ENCODE measurements around the gene MIB2. TPM values are rescaled to one million over a fixed set of nuclear protein-coding genes. Genes with fewer than 3 reads are reported as not detected.

MIB2 gene
- total RNA-seq, 1 donor from 2014 or later = 144 TPM

- no peak overlapping the region for H3K27ac Mint-ChIP-seq
- TF ChIP-seq CTCF (IDR thresholded peaks at IDR 0.05; ENCODE audit: unreplicated experiment) = no peak
Observed at GRCh38 chr1:1602304-1602967, 12.9 kb upstream of the MIB2 start.

GRCh38 chr1:1602968-1603506, 12.3 kb upstream of the MIB2 start:
- H3K27ac Mint-ChIP-seq = no peak overlapping the region
- peaks cover 42% of the 10 kb centered on the region for H3K27me3 Mint-ChIP-seq
- DNase-seq (ENCODE audit: low spot score, unreplicated experiment) = no peak
- no peaks in the 10 kb centered on the region for H3K9me3 Mint-ChIP-seq (ENCODE audit: low read depth)
- peaks cover 3% of the 10 kb centered on the region for H3K4me1 Mint-ChIP-seq (ENCODE audit: low read depth)
- H3K36me3 Mint-ChIP-seq (ENCODE audit: insufficient read depth) = no peaks in the 10 kb centered on the region
- no peak overlapping the region for H3K4me3 Mint-ChIP-seq (ENCODE audit: low read depth)
- no peak for TF ChIP-seq CTCF (IDR thresholded peaks at IDR 0.05; ENCODE audit: unreplicated experiment)

More at GRCh38 chr1:1602304-1602967, 12.9 kb upstream of the MIB2 start:
- Mint-ChIP-seq H3K27me3 (peaks cover 47% of the 10 kb centered on the region), H3K4me1 (ENCODE audit: low read depth) (peaks cover 3% of the 10 kb centered on the region), H3K9me3 (ENCODE audit: low read depth) (no peaks in the 10 kb centered on the region), H3K4me3 (ENCODE audit: low read depth) (no peak overlapping the region), H3K36me3 (ENCODE audit: insufficient read depth) (no peaks in the 10 kb centered on the region)
- DNase-seq (ENCODE audit: low spot score, unreplicated experiment) = no peak

- Mint-ChIP-seq H3K4me3 (ENCODE audit: low read depth) (peak overlapping the region; percentile 24), H3K27ac (no peak overlapping the region), H3K4me1 (ENCODE audit: low read depth) (peaks cover 2% of the 10 kb centered on the region), H3K9me3 (ENCODE audit: low read depth) (no peaks in the 10 kb centered on the region), H3K27me3 (peaks cover 34% of the 10 kb centered on the region), H3K36me3 (ENCODE audit: insufficient read depth) (no peaks in the 10 kb centered on the region)
- no peak for DNase-seq (ENCODE audit: low spot score, unreplicated experiment)
- TF ChIP-seq CTCF (IDR thresholded peaks at IDR 0.05; ENCODE audit: unreplicated experiment) = no peak
Observed at GRCh38 chr1:1603671-1604373, 11.5 kb upstream of the MIB2 start.

GRCh38 chr1:1604374-1605033, 10.8 kb upstream of the MIB2 start:
- no peak for DNase-seq (ENCODE audit: low spot score, unreplicated experiment)
- Mint-ChIP-seq H3K27ac (no peak overlapping the region), H3K4me1 (ENCODE audit: low read depth) (no peaks in the 10 kb centered on the region), H3K36me3 (ENCODE audit: insufficient read depth) (no peaks in the 10 kb centered on the region), H3K9me3 (ENCODE audit: low read depth) (no peaks in the 10 kb centered on the region), H3K4me3 (ENCODE audit: low read depth) (peak overlapping the region; percentile 24), H3K27me3 (peaks cover 30% of the 10 kb centered on the region)
- no peak for TF ChIP-seq CTCF (IDR thresholded peaks at IDR 0.05; ENCODE audit: unreplicated experiment)

GRCh38 chr1:1605034-1605591, 10.2 kb upstream of the MIB2 start:
- Mint-ChIP-seq H3K4me3 (ENCODE audit: low read depth) (no peak overlapping the region), H3K4me1 (ENCODE audit: low read depth) (no peaks in the 10 kb centered on the region), H3K36me3 (ENCODE audit: insufficient read depth) (no peaks in the 10 kb centered on the region), H3K27me3 (peaks cover 30% of the 10 kb centered on the region), H3K9me3 (ENCODE audit: low read depth) (no peaks in the 10 kb centered on the region), H3K27ac (no peak overlapping the region)
- no peak for TF ChIP-seq CTCF (IDR thresholded peaks at IDR 0.05; ENCODE audit: unreplicated experiment)
- DNase-seq (ENCODE audit: low spot score, unreplicated experiment) = no peak
